HL-60 (cell line): ENCODE measurements around the gene SLC51B.

Source experiments
- DNase-seq, 2 experiments: peaks; one replicate each; pipeline ENCODE4 v3.0.0-alpha.2; 2010 to 2020; ENCODE audit warnings: low read depth in 1 of 2, low spot score in 1 of 2
- H3K27ac ChIP-seq: fragments of 250-450 bp; sonication (Bioruptor Pico); replicated peaks from 2 replicates; pipeline ENCODE4 v1.5.1; 2020; ENCODE audit warnings: mild to moderate bottlenecking, moderate library complexity
- H3K27me3 ChIP-seq: fragments of 250-450 bp; sonication (Bioruptor Pico); 2 replicates; pipeline ENCODE4 v1.5.1; 2021; ENCODE audit warnings: mild to moderate bottlenecking, moderate library complexity; ENCODE audit not compliant: insufficient read depth, poor library complexity, severe bottlenecking
- H3K4me3 ChIP-seq: replicated peaks from 2 replicates; pipeline ENCODE4 v1.5.1; 2011; ENCODE audit warnings: mild to moderate bottlenecking, control low read depth, low read length; ENCODE audit not compliant: insufficient read depth
- CTCF ChIP-seq: IDR thresholded peaks from one replicate; pipeline ENCODE4 v1.5.1; 2011; ENCODE audit warnings: low read length, control low read depth, inconsistent platforms; ENCODE audit not compliant: insufficient read depth
- GABPA ChIP-seq: IDR thresholded peaks from 2 replicates; pipeline ENCODE4 v1.6.1; 2012; ENCODE audit warnings: low read depth
- POLR2AphosphoS5 ChIP-seq: IDR thresholded peaks from 2 replicates; pipeline ENCODE4 v1.6.1; 2012; ENCODE audit warnings: low read depth
- REST ChIP-seq: IDR thresholded peaks from 2 replicates; pipeline ENCODE4 v1.6.1; 2012; ENCODE audit warnings: low read depth; ENCODE audit not compliant: insufficient replicate concordance
- SPI1 ChIP-seq: IDR thresholded peaks from 2 replicates; pipeline ENCODE4 v1.6.1; 2012; ENCODE audit warnings: low read depth, mild to moderate bottlenecking, borderline replicate concordance

Gene SLC51B

GRCh38 chr15:65020419-65020818 lies 24.8 kb upstream of the SLC51B start:
- no peaks in the 10 kb centered on the region for H3K27me3 ChIP-seq
- TF ChIP-seq SPI1 (no peak), GABPA (no peak), POLR2AphosphoS5 (no peak), REST (no peak), CTCF (no peak)
- no peak overlapping the region for H3K27ac ChIP-seq
- no peak for DNase-seq
- H3K4me3 ChIP-seq, result no peak overlapping the region

- no peak overlapping the region for H3K27ac ChIP-seq
- DNase-seq, result no peak
- H3K27me3 ChIP-seq, result no peaks in the 10 kb centered on the region
- no peak overlapping the region for H3K4me3 ChIP-seq
- TF ChIP-seq POLR2AphosphoS5 (no peak), REST (no peak), SPI1 (no peak), GABPA (no peak), CTCF (no peak)
Observed at GRCh38 chr15:65021488-65021887, 23.7 kb upstream of the SLC51B start.

- Histone ChIP-seq H3K4me3 (no peak overlapping the region), H3K27ac (no peak overlapping the region), H3K27me3 (no peaks in the 10 kb centered on the region)
- TF ChIP-seq CTCF (no peak), GABPA (no peak), REST (no peak), POLR2AphosphoS5 (no peak), SPI1 (no peak)
- DNase-seq, result no peak
Observed at GRCh38 chr15:65026756-65027155, 18.4 kb upstream of the SLC51B start.
